ENCODE measurements around the gene GIGYF1. TPM values are rescaled to one million over a fixed set of nuclear protein-coding genes. Genes with fewer than 3 reads are reported as not detected.

The GIGYF1 gene
- total and polyA plus RNA-seq, 2 of the 13 experiments (the other 11 are each of a cell fraction or from before 2014, with no cell fraction given): 7.6 to 16.1 TPM

GRCh38 chr7:100705320-100705752 is 11.3 kb upstream of the GIGYF1 start (continued):
- peak; percentile 77 for TF ChIP-seq ZNF318 (CRISPR knock-in tag; IDR thresholded peaks at IDR 0.05)
- no peak for TF ChIP-seq PBX2 (CRISPR knock-in tag; IDR thresholded peaks at IDR 0.05)
- 0 out of 2 replicates have a peak, but pooled peaks have one; percentile 2 for TF ChIP-seq ATF3 (CRISPR knock-in tag; IDR thresholded peaks at IDR 0.05)
- TF ChIP-seq POLR2AphosphoS2 (IDR thresholded peaks at IDR 0.05; ENCODE audit: low read depth, low read length): no peak
- TF ChIP-seq FOXO4 (CRISPR knock-in tag; conservative IDR thresholded peaks at IDR 0.05): 0 out of 2 replicates have a peak, but pooled peaks have one; percentile 98
- TF ChIP-seq ZNF839 (CRISPR knock-in tag; IDR thresholded peaks at IDR 0.05; ENCODE audit: borderline replicate concordance): peak; percentile 11; the same call in 1 of the 2 replicates
- TF ChIP-seq BATF2 (CRISPR knock-in tag; IDR thresholded peaks at IDR 0.05): 0 out of 2 replicates have a peak, but pooled peaks have one; percentile 11
- 0 out of 2 replicates have a peak, but pooled peaks have one; percentile 31 for TF ChIP-seq TRAFD1 (CRISPR knock-in tag; IDR thresholded peaks at IDR 0.05; ENCODE audit: borderline replicate concordance)
- 0 out of 2 replicates have a peak, but pooled peaks have one; percentile 67 for TF ChIP-seq RARG (CRISPR knock-in tag; IDR thresholded peaks at IDR 0.05; ENCODE audit: low read depth)
- no peak for TF ChIP-seq ZNF232 (CRISPR knock-in tag; IDR thresholded peaks at IDR 0.05; ENCODE audit: borderline replicate concordance)
- TF ChIP-seq ELF3 (CRISPR knock-in tag; IDR thresholded peaks at IDR 0.05): 0 out of 2 replicates have a peak, but pooled peaks have one; percentile 21
- TF ChIP-seq LRRFIP1 (CRISPR knock-in tag; conservative IDR thresholded peaks at IDR 0.05): no peak

All from HepG2 (cell line).